IPS DF 6.9 (cell line): Measurements from ENCODE around the gene SH3GLB1.
A peak's percentile ranks its signal among the peaks of the same experiment; 100 is the strongest.

ENCODE experiments used
- DNase-seq: peaks from one replicate; pipeline ENCODE4 v3.0.0-alpha.2; 2013; ENCODE audit warnings: low read depth, low spot score
- H3K27ac ChIP-seq: one replicate; pipeline ENCODE4 v1.5.1; 2013; ENCODE audit warnings: low read length, control low read depth
- H3K27me3 ChIP-seq: 2 replicates; pipeline ENCODE4 v1.6.1; 2013; ENCODE audit warnings: mild to moderate bottlenecking, low read length; ENCODE audit not compliant: control insufficient read depth, insufficient read depth
- H3K36me3 ChIP-seq: 2 replicates; pipeline ENCODE4 v1.6.1; 2013; ENCODE audit warnings: low read length; ENCODE audit not compliant: control insufficient read depth, insufficient read depth
- H3K4me1 ChIP-seq: 2 replicates; pipeline ENCODE4 v1.6.1; 2013; ENCODE audit warnings: low read length; ENCODE audit not compliant: control insufficient read depth, insufficient read depth
- H3K4me3 ChIP-seq: 2 replicates; pipeline ENCODE4 v1.5.1; 2013; ENCODE audit warnings: mild to moderate bottlenecking, low read length
- H3K9me3 ChIP-seq: 2 replicates; pipeline ENCODE4 v1.6.1; 2013; ENCODE audit warnings: low read length, inconsistent platforms; ENCODE audit not compliant: control insufficient read depth, insufficient read depth
- WGBS: extraction: QIAGEN DNeasy Blood & Tissue Kit; methylation state at CpG from one replicate; pipeline ENCODE4 v1.1.7; 2013; ENCODE audit warnings: mixed read lengths, missing lambda C conversion rate; ENCODE audit not compliant: insufficient read length, insufficient coverage; 5-methylcytosine and 5-hydroxymethylcytosine counted together

Gene SH3GLB1

GRCh38 chr1:86703696-86704457, 499 bp upstream of the SH3GLB1 start:
- Histone ChIP-seq H3K4me1 (no peaks in the 10 kb centered on the region; the same call in 1 of the 2 replicates), H3K27ac (no peak overlapping the region), H3K36me3 (no peaks in the 10 kb centered on the region), H3K4me3 (peak overlapping the region; percentile 97; the same call in 1 of the 2 replicates), H3K9me3 (no peaks in the 10 kb centered on the region), H3K27me3 (no peaks in the 10 kb centered on the region)
- no peak for DNase-seq
- WGBS: no CpG with 5 or more reads among the region's 34 CpGs

GRCh38 chr1:86704972-86705664, 742 bp downstream of the SH3GLB1 start:
- H3K9me3 ChIP-seq: no peaks in the 10 kb centered on the region
- no peak for DNase-seq
- no peaks in the 10 kb centered on the region for H3K36me3 ChIP-seq
- H3K4me1 ChIP-seq: no peaks in the 10 kb centered on the region; the same call in 1 of the 2 replicates
- peak overlapping the region; percentile 97 for H3K4me3 ChIP-seq
- no CpG with 5 or more reads among the region's 41 CpGs for WGBS
- H3K27ac ChIP-seq: no peak overlapping the region
- H3K27me3 ChIP-seq: no peaks in the 10 kb centered on the region

- Histone ChIP-seq H3K36me3 (no peaks in the 10 kb centered on the region), H3K27ac (no peak overlapping the region), H3K9me3 (no peaks in the 10 kb centered on the region), H3K27me3 (no peaks in the 10 kb centered on the region), H3K4me3 (peak overlapping the region; percentile 97; the same call in 1 of the 2 replicates), H3K4me1 (no peaks in the 10 kb centered on the region; the same call in 1 of the 2 replicates)
- no CpG with 5 or more reads among the region's 4 CpGs for WGBS
- no peak for DNase-seq
Observed at GRCh38 chr1:86705665-86705985, 1.2 kb downstream of the SH3GLB1 start.

GRCh38 chr1:86706018-86706635, 1.8 kb downstream of the SH3GLB1 start:
- no CpG with 5 or more reads among the region's 2 CpGs for WGBS
- H3K36me3 ChIP-seq: no peaks in the 10 kb centered on the region
- no peak overlapping the region for H3K27ac ChIP-seq
- H3K4me1 ChIP-seq: no peaks in the 10 kb centered on the region; the same call in 1 of the 2 replicates
- H3K4me3 ChIP-seq: no peak overlapping the region; the same call in 1 of the 2 replicates
- DNase-seq: no peak
- H3K27me3 ChIP-seq: no peaks in the 10 kb centered on the region
- no peaks in the 10 kb centered on the region for H3K9me3 ChIP-seq

DNA sequence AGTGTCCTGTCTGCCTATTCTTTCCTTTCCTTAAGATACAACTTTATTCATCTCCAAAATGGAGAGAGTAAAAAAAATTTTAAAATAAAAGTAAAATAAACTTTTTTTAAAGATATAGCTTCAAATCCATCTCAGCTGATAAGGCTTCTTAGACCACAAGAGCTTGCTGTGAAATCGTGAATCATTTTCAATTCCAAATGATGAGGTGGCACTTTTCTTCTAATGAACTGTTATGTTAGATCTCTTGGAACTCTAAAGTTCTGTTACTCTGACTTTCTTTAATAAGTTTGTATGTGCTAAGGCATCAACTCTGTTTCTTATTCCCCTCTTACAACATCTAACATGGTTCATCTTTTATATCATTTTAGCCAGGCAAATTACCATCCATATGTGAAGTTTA, 4.5 kb downstream of the SH3GLB1 start:
- Histone ChIP-seq H3K27ac (no peak overlapping the region), H3K4me3 (no peak overlapping the region), H3K27me3 (no peaks in the 10 kb centered on the region), H3K9me3 (no peaks in the 10 kb centered on the region), H3K36me3 (no peaks in the 10 kb centered on the region), H3K4me1 (no peaks in the 10 kb centered on the region)
- WGBS: no CpG with 5 or more reads among the region's 1 CpG
- no peak for DNase-seq

- Histone ChIP-seq H3K4me3 (no peak overlapping the region), H3K4me1 (no peaks in the 10 kb centered on the region), H3K9me3 (no peaks in the 10 kb centered on the region), H3K36me3 (no peaks in the 10 kb centered on the region), H3K27ac (no peak overlapping the region), H3K27me3 (no peaks in the 10 kb centered on the region)
- WGBS: no CpG with 5 or more reads among the region's 2 CpGs
- no peak for DNase-seq
Observed at GRCh38 chr1:86712088-86712860, 7.9 kb downstream of the SH3GLB1 start.

DNA sequence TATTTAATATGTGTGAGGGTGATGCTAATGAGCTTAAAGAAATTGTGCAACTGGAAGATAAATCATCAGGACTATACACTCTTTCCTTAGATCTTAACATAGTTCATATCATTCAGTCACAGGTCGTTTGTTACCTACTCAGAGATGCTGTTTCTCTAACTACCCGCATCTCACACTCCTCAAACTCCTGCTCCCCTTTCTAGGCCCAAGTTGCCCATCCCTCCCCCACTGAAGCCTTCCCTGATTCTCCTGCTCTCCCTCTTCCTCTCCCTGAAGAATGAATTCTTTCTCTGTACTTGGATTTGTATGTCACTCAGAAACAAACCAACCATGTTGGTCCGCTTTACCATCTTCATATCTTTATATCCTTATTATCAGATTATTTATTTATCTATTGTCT, 9.1 kb downstream of the SH3GLB1 start:
- Histone ChIP-seq H3K36me3 (no peaks in the 10 kb centered on the region), H3K4me3 (no peak overlapping the region), H3K27me3 (no peaks in the 10 kb centered on the region), H3K27ac (no peak overlapping the region), H3K9me3 (no peaks in the 10 kb centered on the region), H3K4me1 (no peaks in the 10 kb centered on the region)
- DNase-seq: no peak
- no CpG with 5 or more reads among the region's 3 CpGs for WGBS

- no peak for DNase-seq
- Histone ChIP-seq H3K4me1 (no peaks in the 10 kb centered on the region), H3K27ac (no peak overlapping the region), H3K9me3 (no peaks in the 10 kb centered on the region), H3K36me3 (no peaks in the 10 kb centered on the region), H3K4me3 (no peak overlapping the region), H3K27me3 (no peaks in the 10 kb centered on the region)
- no CpG with 5 or more reads among the region's 1 CpG for WGBS
Observed at GRCh38 chr1:86714159-86714558, 9.8 kb downstream of the SH3GLB1 start.

- WGBS: no CpG with 5 or more reads among the region's 3 CpGs
- Histone ChIP-seq H3K4me1 (no peaks in the 10 kb centered on the region), H3K27ac (no peak overlapping the region), H3K4me3 (no peak overlapping the region), H3K27me3 (no peaks in the 10 kb centered on the region), H3K36me3 (no peaks in the 10 kb centered on the region), H3K9me3 (no peaks in the 10 kb centered on the region)
- DNase-seq: no peak
Observed at GRCh38 chr1:86714561-86715244, 10.3 kb downstream of the SH3GLB1 start.

DNA sequence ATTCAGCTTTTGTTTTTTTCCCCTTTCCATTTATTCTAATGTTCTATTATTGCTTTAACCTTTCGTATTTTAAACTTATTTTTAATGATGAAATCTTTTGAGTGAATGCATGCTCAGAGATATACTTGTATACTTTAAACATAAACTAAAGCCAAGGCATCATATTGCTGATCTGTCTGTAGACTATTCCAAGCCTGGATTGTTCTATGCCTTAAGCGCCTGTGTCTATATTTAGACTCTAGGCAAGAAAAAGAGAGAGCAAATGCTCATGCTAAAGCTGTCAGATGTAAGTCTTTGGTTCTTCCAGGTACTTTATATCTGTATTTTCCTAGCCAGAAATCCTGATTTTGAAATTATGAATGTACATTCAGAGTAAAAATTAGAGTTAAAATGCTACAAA, 14.4 kb downstream of the SH3GLB1 start:
- Histone ChIP-seq H3K9me3 (no peaks in the 10 kb centered on the region), H3K27me3 (no peaks in the 10 kb centered on the region), H3K27ac (no peak overlapping the region), H3K4me1 (no peaks in the 10 kb centered on the region), H3K4me3 (no peak overlapping the region), H3K36me3 (no peaks in the 10 kb centered on the region)
- DNase-seq: no peak
- WGBS: no CpG with 5 or more reads among the region's 2 CpGs
